Sigmoid colon (tissue), 4 donors: Measurements from ENCODE around the gene GAMT.

Experiments used
- CTCF ChIP-seq, 4 experiments: fragments of 450-650 bp in 3 of 4; fragments of 200-600 bp in 1 of 4; IDR thresholded peaks; one replicate each; pipeline ENCODE4 v1.5.1; 2016 to 2019; ENCODE audit warnings: antibody characterized with exemption in 4 of 4, mild to moderate bottlenecking in 3 of 4, moderate library complexity in 2 of 4
- EP300 ChIP-seq, 4 donors: sonication (generic); formaldehyde crosslinking; IDR thresholded peaks; one replicate each; pipeline ENCODE4 v1.6.1; 2017; ENCODE audit warnings: antibody characterized with exemption in 4 of 4
- POLR2AphosphoS5 ChIP-seq, 4 donors: sonication (generic); formaldehyde crosslinking; IDR thresholded peaks; one replicate each; pipeline ENCODE4 v1.6.1; 2017; ENCODE audit warnings: antibody characterized with exemption in 4 of 4

GRCh38 chr19:1382250-1382649, 19.1 kb downstream of the GAMT start:
- no peak for TF ChIP-seq EP300 (IDR thresholded peaks at IDR 0.05)
- TF ChIP-seq CTCF (IDR thresholded peaks at IDR 0.05), result no peak
- TF ChIP-seq POLR2AphosphoS5 (IDR thresholded peaks at IDR 0.05), result no peak
